ENCODE results near the gene NFATC2IP. TPM values are rescaled to one million over a fixed set of nuclear protein-coding genes. Genes with fewer than 3 reads are reported as not detected.

NFATC2IP gene
- total and polyA plus RNA-seq, 9 of the 15 experiments (the other 6 are each of a cell fraction or from before 2014, with no cell fraction given), result 15.6 to 106 (median 46.9) TPM

DNA sequence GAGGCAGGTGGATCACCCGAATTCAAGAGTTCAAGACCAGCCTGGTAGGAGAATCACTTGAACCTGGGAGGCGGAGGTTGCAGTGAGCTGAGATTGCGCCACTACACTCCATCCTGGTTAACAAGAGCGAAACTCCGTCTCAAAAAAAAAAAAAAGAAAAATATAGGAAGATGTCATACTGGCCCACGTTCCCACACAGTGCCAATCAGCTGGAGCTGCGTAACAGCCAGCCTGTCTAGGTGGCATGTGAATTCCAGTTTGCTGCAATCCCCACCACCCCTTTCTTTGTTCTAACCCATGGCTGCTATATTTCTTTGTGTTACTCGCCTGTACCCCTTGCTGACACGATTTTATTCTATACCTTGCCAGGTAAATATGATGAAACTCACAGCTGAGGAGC lies 7.5 kb downstream of the NFATC2IP start:
- BruUV-seq (replicated peaks), result no TSS peak
- ChIA-PET POLR2A (interaction anchor here (0.6 to 1.4 kb wide), 3 partner anchors 10 to 15 kb away, joined by 3 to 4 read pairs (median 3); no protein-coding TSS in a partner anchor), CTCF (ENCODE audit: low intra/inter-chr PET ratio) (no interaction called here)
- Histone ChIP-seq H3K4me1 (replicated peaks in 1 of 2; ENCODE audit: control insufficient read depth in 2 of 2, insufficient read depth in 2 of 2, low read length in 2 of 2) (no peaks in the 10 kb centered on the region), H3K27ac (ENCODE audit: extremely low read depth, low read depth, low read length) (no peak overlapping the region), H3K4me3 (no peak overlapping the region), H3K4me2 (ENCODE audit: insufficient read depth, low read length) (no peak overlapping the region), H3K9me1 (ENCODE audit: control insufficient read depth, insufficient read depth, low read length) (no peaks in the 10 kb centered on the region), H4K20me1 (replicated peaks; ENCODE audit: control insufficient read depth, insufficient read depth, low read length) (peaks cover 5% of the 10 kb centered on the region; the same call in 1 of the 2 replicates), H2AFZ (ENCODE audit: low read depth, low read length) (no peak overlapping the region), H3K36me3 (ENCODE audit: control insufficient read depth, insufficient read depth, low read length) (peaks cover 91% of the 10 kb centered on the region), H3K27me3 (ENCODE audit: control insufficient read depth in 2 of 2, insufficient read depth in 2 of 2, low read length in 2 of 2) (no peaks in the 10 kb centered on the region), H3K79me2 (ENCODE audit: control insufficient read depth, insufficient read depth, low read length) (peaks cover 14% of the 10 kb centered on the region), H3K9ac (ENCODE audit: insufficient read depth in 1 of 2, low read depth in 2 of 2, low read length in 2 of 2) (no peak overlapping the region), H3K9me3 (replicated peaks; ENCODE audit: control insufficient read depth, insufficient read depth, low read depth, low read length) (no peaks in the 10 kb centered on the region)
- 94% methylated on average over 8 of the region's 9 CpGs for WGBS (ENCODE audit: insufficient coverage, low coverage, missing lambda C conversion rate)
- intact Hi-C loops (cut with micrococcal nuclease) (no loop called here), in situ Hi-C loops (cut with MboI) (loop anchor here (25.0 kb wide), 1 partner anchor 296 kb away; no protein-coding TSS in a partner anchor)
- TF ChIP-seq ZNF324 (CRISPR knock-in tag; IDR thresholded peaks at IDR 0.05), result no peak
- peak; percentile 19; the same call in 1 of the 2 replicates for TF ChIP-seq RBFOX2 (IDR thresholded peaks at IDR 0.05; ENCODE audit: low read depth, low read length)
- DNase-seq (ENCODE audit: extremely low read depth in 1 of 4, low spot score in 3 of 4) (no peak), ATAC-seq (no peak), FAIRE-seq (no peak)

- BruUV-seq (replicated peaks), result no TSS peak
- FAIRE-seq (no peak), DNase-seq (ENCODE audit: extremely low read depth in 1 of 4, low spot score in 3 of 4) (no peak), ATAC-seq (no peak; the same call in 2 of the 3 replicates)
- no peak overlapping the region for H3K9ac ChIP-seq (ENCODE audit: insufficient read depth in 1 of 2, low read depth in 2 of 2, low read length in 2 of 2)
- TF ChIP-seq POLR2G (IDR thresholded peaks at IDR 0.05; ENCODE audit: low read depth, low read length) (0 out of 2 replicates have a peak, but pooled peaks have one; percentile 26), ZNF395 (CRISPR knock-in tag; IDR thresholded peaks at IDR 0.05) (no peak), NRF1 (conservative IDR thresholded peaks at IDR 0.05 in 1 of 2, IDR thresholded peaks at IDR 0.05 in 1 of 2) (no peak)
- no peaks in the 10 kb centered on the region for H3K9me3 ChIP-seq (replicated peaks; ENCODE audit: control insufficient read depth, insufficient read depth, low read depth, low read length)
- H2AFZ ChIP-seq (ENCODE audit: low read depth, low read length), result no peak overlapping the region
- no peak overlapping the region for H3K4me3 ChIP-seq
- H4K20me1 ChIP-seq (replicated peaks; ENCODE audit: control insufficient read depth, insufficient read depth, low read length), result peaks cover 5% of the 10 kb centered on the region; the same call in 1 of the 2 replicates
- 77% methylated on average over 5 of the region's 6 CpGs for WGBS (ENCODE audit: insufficient coverage, low coverage, missing lambda C conversion rate)
- intact Hi-C loops (cut with micrococcal nuclease) (no loop called here), in situ Hi-C loops (cut with MboI) (loop anchor here (25.0 kb wide), 1 partner anchor 297 kb away; no protein-coding TSS in a partner anchor)
- H3K36me3 ChIP-seq (ENCODE audit: control insufficient read depth, insufficient read depth, low read length), result peaks cover 91% of the 10 kb centered on the region
- CTCF ChIA-PET (ENCODE audit: low intra/inter-chr PET ratio), result interaction anchor here (0.7 kb wide), 1 partner anchor 853 kb away, joined by 5 read pairs; no protein-coding TSS in a partner anchor
- no peaks in the 10 kb centered on the region for H3K9me1 ChIP-seq (ENCODE audit: control insufficient read depth, insufficient read depth, low read length)
- no peaks in the 10 kb centered on the region for H3K4me1 ChIP-seq (replicated peaks in 1 of 2; ENCODE audit: control insufficient read depth in 2 of 2, insufficient read depth in 2 of 2, low read length in 2 of 2)
- H3K4me2 ChIP-seq (ENCODE audit: insufficient read depth, low read length), result no peak overlapping the region
- POLR2A ChIA-PET, result interaction anchor here (1.2 to 1.4 kb wide), 2 partner anchors 10 to 16 kb away, joined by 3 read pairs; no protein-coding TSS in a partner anchor
- H3K27me3 ChIP-seq (ENCODE audit: control insufficient read depth in 2 of 2, insufficient read depth in 2 of 2, low read length in 2 of 2), result no peaks in the 10 kb centered on the region
- H3K27ac ChIP-seq (ENCODE audit: extremely low read depth, low read depth, low read length), result no peak overlapping the region
- peaks cover 7% of the 10 kb centered on the region; the same call in 2 of the 3 replicates for H3K79me2 ChIP-seq (ENCODE audit: control insufficient read depth, insufficient read depth, low read length)
These were observed 8.1 kb downstream of the NFATC2IP start for GRCh38 chr16:28958836-28959235.

Data from K562 (cell line).